Heart left ventricle (tissue), 16 donors: ENCODE data around the gene MED12L. TPM values are rescaled to one million over a fixed set of nuclear protein-coding genes. Genes with fewer than 3 reads are reported as not detected.

ENCODE experiments used
- ATAC-seq, 4 donors: fragments of 200-7000 bp; cut with Tn5 transposase; one replicate each; pipeline ENCODE4 v1.9.1; 2020 to 2022; ENCODE audit warnings: moderate library complexity in 4 of 4, mild to moderate bottlenecking in 3 of 4, moderate number of reproducible peaks in 1 of 4
- DNase-seq, 5 donors: peaks; one replicate each; pipeline ENCODE4 v3.0.0-alpha.2; 2020
- H3K27ac ChIP-seq, 12 donors: fragments of 200-600 bp; sonication (generic) in 4 of 12; one replicate each; pipeline versions ENCODE4 v1.5.0 to v1.8.0; 2016 to 2022; ENCODE audit warnings: mild to moderate bottlenecking in 2 of 12
- H3K27me3 ChIP-seq, 9 donors: fragments of 200-600 bp; sonication (generic) in 2 of 9; one replicate each; pipeline versions ENCODE4 v1.5.1 to v1.8.0; 2016 to 2022; ENCODE audit warnings: mild to moderate bottlenecking in 3 of 9
- H3K36me3 ChIP-seq, 9 donors: fragments of 200-600 bp; sonication (generic) in 2 of 9; one replicate each; pipeline versions ENCODE4 v1.5.0 to v1.8.0; 2018 to 2022; ENCODE audit warnings: mild to moderate bottlenecking in 2 of 9
- H3K4me1 ChIP-seq, 12 donors: fragments of 200-600 bp; sonication (generic) in 4 of 12; one replicate each; pipeline versions ENCODE4 v1.5.0 to v1.8.0; 2016 to 2022; ENCODE audit warnings: mild to moderate bottlenecking in 3 of 12
- H3K4me3 ChIP-seq, 12 donors: fragments of 200-600 bp; sonication (generic) in 4 of 12; one replicate each; pipeline versions ENCODE4 v1.5.0 to v1.8.0; 2017 to 2022; ENCODE audit warnings: mild to moderate bottlenecking in 9 of 12, moderate library complexity in 4 of 12
- H3K9me3 ChIP-seq, 12 donors: fragments of 200-600 bp; sonication (generic) in 4 of 12; one replicate each; pipeline versions ENCODE4 v1.5.0 to v1.8.0; 2016 to 2022; ENCODE audit warnings: mild to moderate bottlenecking in 1 of 12
- POLR2A ChIP-seq, 2 donors: fragments of 450-650 bp; IDR thresholded peaks; one replicate each; pipeline ENCODE4 v1.6.1; 2017; ENCODE audit warnings: antibody characterized with exemption in 2 of 2, mild to moderate bottlenecking in 2 of 2, moderate library complexity in 2 of 2
- WGBS, 4 donors: extraction: QIAGEN DNeasy Blood & Tissue Kit in 2 of 4; methylation state at CpG; one replicate each; pipeline versions ENCODE4 v1.1.5 to v1.1.7; 2013 to 2018; 5-methylcytosine and 5-hydroxymethylcytosine counted together
- intact Hi-C, 10 donors: fragments of 100-400 bp; cut with DNase I; formaldehyde crosslinking; loops; one replicate each; pipeline versions ENCODE4 v1.11.1 to v1.14.2; 2022
- polyA plus RNA-seq, 2 donors: library from polyadenylated mRNA; stranded (reverse); fragments of 200-250 nt; gene quantifications; one replicate each; pipeline ENCODE4 v1.2.3, GENCODE V29; 2013
- total RNA-seq, 9 donors: library from RNA; depleted of rRNA in 2 of 9; stranded (reverse); fragments of >200 nt in 2 of 9; fragmentation: NEBNext Ultra II Directional in 3 of 9; extraction: Animal tissue kit (Norgen Biotek cat#: 25700) in 3 of 9; gene quantifications; one replicate each; pipeline versions ENCODE4 v1.1.0 to v1.2.4, GENCODE V29; 2016 to 2023
- TF ChIP-seq, protein P1 (sequence below), 12 donors: fragments of 200-600 bp; sonication (generic) in 4 of 12; IDR thresholded peaks; one replicate each; pipeline versions ENCODE4 v1.5.0 to v1.8.0; 2018 to 2022; ENCODE audit warnings: antibody characterized with exemption in 12 of 12, mild to moderate bottlenecking in 5 of 12
- donor health status: ischemic (EF 13 %, LVEDD 7.1; RV severe dilation, severe dysfunction).
- donor health status: healthy with polysubstance abuse.
- donor health status: DM: no; HTN: yes; CAD: no.
- donor health status: DM: no; HTN: no; CAD: no.
- donor health status: ischemic (EF 25% LVEDD 6.9; RV normal size, moderate dysfunction).
- donor health status: ischemic (EF 25% LVEDD 5.7; RV mildly dilated, moderate dysfunction).
- donor health status: healthy.
- donor health status: DM: yes; HTN: yes; CAD: no.
- donor health status: ischemic (EF 35%, LVEDD 5.7; RV mildly dilated, moderate dysfunction).
- donor health status: nonischemic (EF 11% LVEDD 7.7; RV severe dilation, severe dysfunction).
- donor health status: DM: yes; HTN: yes; CAD: no.
- donor health status: PGD.
- donor health status: ischemic (EF 29% LVEDD 5.4; RV normal size, mild dysfunction).
- donor health status: nonischemic (EF 23%, LVEDD 6.1; RV moderate dilation, normal function).

Gene MED12L
- total and polyA plus RNA-seq, 11 donors = 0.06 to 2.1 (median 0.39) TPM

GRCh38 chr3:151478335-151478697 is 392.9 kb downstream of the MED12L start:
- ATAC-seq = no peak
- intact Hi-C loops = loop anchor here in 2 of 10 donors (10.0 kb wide), 2 partner anchors 176 to 436 kb away; no protein-coding TSS in a partner anchor
- no peak overlapping the region for H3K4me3 ChIP-seq
- peaks cover 0 to 10% (median 0%) of the 10 kb centered on the region in 12 donors for H3K4me1 ChIP-seq
- no peaks in the 10 kb centered on the region for H3K27me3 ChIP-seq
- TF ChIP-seq, protein P1, sequence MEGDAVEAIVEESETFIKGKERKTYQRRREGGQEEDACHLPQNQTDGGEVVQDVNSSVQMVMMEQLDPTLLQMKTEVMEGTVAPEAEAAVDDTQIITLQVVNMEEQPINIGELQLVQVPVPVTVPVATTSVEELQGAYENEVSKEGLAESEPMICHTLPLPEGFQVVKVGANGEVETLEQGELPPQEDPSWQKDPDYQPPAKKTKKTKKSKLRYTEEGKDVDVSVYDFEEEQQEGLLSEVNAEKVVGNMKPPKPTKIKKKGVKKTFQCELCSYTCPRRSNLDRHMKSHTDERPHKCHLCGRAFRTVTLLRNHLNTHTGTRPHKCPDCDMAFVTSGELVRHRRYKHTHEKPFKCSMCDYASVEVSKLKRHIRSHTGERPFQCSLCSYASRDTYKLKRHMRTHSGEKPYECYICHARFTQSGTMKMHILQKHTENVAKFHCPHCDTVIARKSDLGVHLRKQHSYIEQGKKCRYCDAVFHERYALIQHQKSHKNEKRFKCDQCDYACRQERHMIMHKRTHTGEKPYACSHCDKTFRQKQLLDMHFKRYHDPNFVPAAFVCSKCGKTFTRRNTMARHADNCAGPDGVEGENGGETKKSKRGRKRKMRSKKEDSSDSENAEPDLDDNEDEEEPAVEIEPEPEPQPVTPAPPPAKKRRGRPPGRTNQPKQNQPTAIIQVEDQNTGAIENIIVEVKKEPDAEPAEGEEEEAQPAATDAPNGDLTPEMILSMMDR (IDR thresholded peaks at IDR 0.05) = no peak
- no peak for TF ChIP-seq POLR2A (IDR thresholded peaks at IDR 0.05)
- H3K27ac ChIP-seq = no peak overlapping the region
- WGBS, 4 donors = 45 to 58% (median 52%) methylated on average over 1 of the region's 1 CpG
- DNase-seq = no peak
- no peaks in the 10 kb centered on the region for H3K36me3 ChIP-seq
- peaks cover 0 to 20% (median 8%) of the 10 kb centered on the region in 12 donors for H3K9me3 ChIP-seq

- no peak for TF ChIP-seq POLR2A (IDR thresholded peaks at IDR 0.05)
- TF ChIP-seq, protein P1 (IDR thresholded peaks at IDR 0.05) = no peak
- peaks cover 0 to 22% (median 8%) of the 10 kb centered on the region in 12 donors for H3K9me3 ChIP-seq
- DNase-seq (no peak), ATAC-seq (no peak)
- intact Hi-C loops = loop anchor here in 2 of 10 donors (10.0 kb wide), 2 partner anchors 175 to 435 kb away; no protein-coding TSS in a partner anchor
- H3K36me3 ChIP-seq = no peaks in the 10 kb centered on the region
- no peaks in the 10 kb centered on the region for H3K27me3 ChIP-seq
- H3K4me3 ChIP-seq = no peak overlapping the region
- 7 to 24% (median 18%) methylated on average over 1 of the region's 1 CpG for whole genome bisulfite sequencing, 4 donors
- H3K4me1 ChIP-seq = peaks cover 0 to 10% (median 0%) of the 10 kb centered on the region in 12 donors
- H3K27ac ChIP-seq = no peak overlapping the region
These were observed 394.0 kb downstream of the MED12L start for GRCh38 chr3:151479452-151479851.

- Histone ChIP-seq H3K27me3 (no peaks in the 10 kb centered on the region), H3K27ac (no peak overlapping the region), H3K9me3 (peaks cover 0 to 23% (median 8%) of the 10 kb centered on the region in 12 donors), H3K36me3 (no peaks in the 10 kb centered on the region), H3K4me3 (no peak overlapping the region), H3K4me1 (peaks cover 0 to 10% (median 0%) of the 10 kb centered on the region in 12 donors)
- no peak for TF ChIP-seq POLR2A (IDR thresholded peaks at IDR 0.05)
- TF ChIP-seq, protein P1 (IDR thresholded peaks at IDR 0.05) = no peak
- no peak for ATAC-seq
- no peak for DNase-seq
- intact Hi-C loops = no loop called here
- 83 to 94% (median 89%) methylated on average over 1 to 2 of the region's 2 CpGs for WGBS, 4 donors
These were observed 395.0 kb downstream of the MED12L start for GRCh38 chr3:151480492-151480891.

- no peak for TF ChIP-seq POLR2A (IDR thresholded peaks at IDR 0.05)
- TF ChIP-seq, protein P1 (IDR thresholded peaks at IDR 0.05) = no peak
- Histone ChIP-seq H3K4me3 (no peak overlapping the region), H3K27ac (no peak overlapping the region), H3K4me1 (no peaks in the 10 kb centered on the region), H3K27me3 (no peaks in the 10 kb centered on the region), H3K36me3 (no peaks in the 10 kb centered on the region), H3K9me3 (peaks cover 0 to 24% (median 8%) of the 10 kb centered on the region in 12 donors)
- ATAC-seq (no peak), DNase-seq (no peak)
- intact Hi-C loops = no loop called here
- 88 to 97% (median 92%) methylated on average over 1 of the region's 1 CpG for WGBS, 4 donors
These were observed 398.0 kb downstream of the MED12L start for GRCh38 chr3:151483488-151483887.
